Superior temporal gyrus (tissue), 1 donor: ENCODE results near the gene CACNA2D1.

ENCODE experiments used
- DNase-seq: peaks from one replicate; pipeline ENCODE4 v3.0.0-alpha.2; 2016; ENCODE audit errors: extremely low spot score

The CACNA2D1 gene

GRCh38 chr7:82114237-82114636 lies 329.3 kb downstream of the CACNA2D1 start:
- DNase-seq, result no peak

- DNase-seq, result no peak
Observed at GRCh38 chr7:82110146-82110840, 333.3 kb downstream of the CACNA2D1 start.

- DNase-seq, result no peak
Observed at GRCh38 chr7:82109288-82109687, 334.3 kb downstream of the CACNA2D1 start.

- DNase-seq, result no peak
Observed at GRCh38 chr7:82106201-82106600, 337.4 kb downstream of the CACNA2D1 start.

- DNase-seq, result no peak
Observed at GRCh38 chr7:82105463-82105862, 338.1 kb downstream of the CACNA2D1 start.

GRCh38 chr7:82098414-82098813 lies 345.2 kb downstream of the CACNA2D1 start:
- no peak for DNase-seq

GRCh38 chr7:82091126-82091684 lies 352.4 kb downstream of the CACNA2D1 start:
- DNase-seq, result no peak

GRCh38 chr7:82087099-82087498 lies 356.5 kb downstream of the CACNA2D1 start:
- DNase-seq, result no peak

GRCh38 chr7:82085116-82085515 lies 358.5 kb downstream of the CACNA2D1 start:
- no peak for DNase-seq

GRCh38 chr7:82081644-82082224 lies 361.8 kb downstream of the CACNA2D1 start:
- no peak for DNase-seq

- DNase-seq, result no peak
Observed at GRCh38 chr7:82080254-82080927, 363.2 kb downstream of the CACNA2D1 start.

GRCh38 chr7:82079527-82079926 lies 364.1 kb downstream of the CACNA2D1 start:
- DNase-seq, result no peak

- no peak for DNase-seq
Observed at GRCh38 chr7:82078807-82079206, 364.8 kb downstream of the CACNA2D1 start.

- DNase-seq, result no peak
Observed at GRCh38 chr7:82071468-82071867, 372.1 kb downstream of the CACNA2D1 start.

- DNase-seq, result no peak
Observed at GRCh38 chr7:82067628-82068264, 375.8 kb downstream of the CACNA2D1 start.

- DNase-seq, result no peak
Observed at GRCh38 chr7:82057476-82057875, 386.1 kb downstream of the CACNA2D1 start.

GRCh38 chr7:82056282-82056681 lies 387.3 kb downstream of the CACNA2D1 start:
- DNase-seq, result no peak

GRCh38 chr7:82054544-82054943 lies 389.0 kb downstream of the CACNA2D1 start:
- no peak for DNase-seq

- no peak for DNase-seq
Observed at GRCh38 chr7:82053453-82054032, 390.0 kb downstream of the CACNA2D1 start.

GRCh38 chr7:82051601-82052000 lies 392.0 kb downstream of the CACNA2D1 start:
- DNase-seq, result peak; percentile 66

GRCh38 chr7:82050792-82051191 lies 392.8 kb downstream of the CACNA2D1 start:
- DNase-seq, result peak; percentile 67
